ENCODE results near the gene NLRC5.

GRCh38 chr16:56960681-56961281 is 28.6 kb upstream of the NLRC5 start:
- no peak for TF ChIP-seq CTCF (IDR thresholded peaks at IDR 0.05)
- no peak for TF ChIP-seq POLR2A (IDR thresholded peaks at IDR 0.05)
